GM18520 (cell line): Measurements from ENCODE around the gene LMTK3.
"Not testable (repeated sequence)": the region's sequence is repeated elsewhere in the genome, so short reads cannot be mapped to it uniquely, and the experiment has no call there.

ENCODE experiments used
- ATAC-seq: cut with Tn5 transposase; IDR thresholded peaks from one replicate; pipeline ENCODE4 v1.9.1; 2021; ENCODE audit not compliant: unreplicated experiment

Gene LMTK3

DNA sequence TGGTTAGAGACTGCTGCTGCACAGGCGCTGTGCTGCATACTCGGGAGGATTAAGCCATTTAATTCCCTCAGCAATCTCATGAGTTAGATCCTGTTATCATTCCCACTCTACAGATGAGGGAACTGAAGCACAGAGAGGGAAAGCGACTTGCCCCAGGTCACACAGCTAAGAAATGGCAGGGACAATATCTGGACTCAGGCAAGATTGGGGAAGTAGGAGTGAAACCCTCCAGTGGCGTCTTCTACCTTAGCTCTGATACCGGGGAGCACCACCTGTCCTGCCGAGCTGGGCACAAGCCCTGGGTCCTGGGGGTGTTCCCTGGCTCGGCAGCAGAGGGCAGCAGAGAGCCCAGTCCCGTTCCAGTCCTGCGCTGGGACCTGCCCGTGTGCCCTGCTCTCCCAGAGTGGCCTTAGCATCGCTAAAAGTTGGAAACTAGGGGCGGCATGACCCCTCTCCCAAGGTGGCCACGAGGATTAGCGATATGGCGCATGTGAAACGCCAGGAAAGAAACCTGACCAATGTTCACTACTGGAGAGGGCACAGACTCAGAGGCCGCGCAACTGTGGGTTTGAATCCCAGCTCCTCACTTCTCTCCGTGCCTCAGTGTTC is 21.9 kb downstream of the LMTK3 start:
- no peak for ATAC-seq

- not testable (repeated sequence) for ATAC-seq
Measured at GRCh38 chr19:48488478-48488877, 23.2 kb downstream of the LMTK3 start.

- ATAC-seq: no peak
Measured at GRCh38 chr19:48487948-48488347, 23.7 kb downstream of the LMTK3 start.

DNA sequence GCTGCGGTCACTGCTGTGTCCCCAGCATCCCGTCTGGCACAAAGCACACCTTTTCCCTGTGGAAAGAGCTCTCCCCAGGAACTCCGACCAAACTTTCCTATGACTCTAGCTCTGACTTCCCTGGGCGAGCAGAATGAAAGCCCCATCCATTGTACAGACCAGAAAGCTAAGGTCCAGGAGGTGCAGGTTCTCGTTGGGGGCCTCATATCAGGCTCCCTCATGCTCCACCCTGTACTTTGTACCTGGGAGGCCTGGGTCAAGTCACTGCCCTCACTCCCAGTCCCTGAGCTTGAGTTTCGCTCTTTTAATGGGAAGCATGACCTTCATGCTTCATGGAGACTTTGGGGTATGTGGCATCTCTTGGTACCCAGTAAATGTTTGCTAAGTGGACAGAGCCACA is 24.1 kb downstream of the LMTK3 start:
- no peak for ATAC-seq

DNA sequence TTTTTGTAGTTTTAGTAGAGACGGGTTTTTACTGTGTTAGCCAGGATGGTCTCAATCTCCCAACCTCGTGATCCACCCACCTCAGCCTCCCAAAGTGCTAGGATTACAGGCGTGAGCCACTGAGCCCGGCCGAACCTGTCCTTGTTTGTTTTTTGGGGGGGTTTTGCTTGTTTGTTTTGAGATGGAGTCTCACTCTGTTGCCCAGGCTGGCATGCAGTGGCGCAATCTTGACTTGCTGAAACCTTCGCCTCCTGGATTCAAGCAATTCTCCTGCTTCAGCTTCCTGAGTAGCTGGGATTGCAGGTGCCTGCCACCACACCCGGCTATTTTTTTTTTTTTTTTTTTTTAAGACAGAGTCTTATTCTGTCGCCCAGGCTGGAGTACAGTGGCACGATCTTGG is 24.9 kb downstream of the LMTK3 start:
- ATAC-seq: not testable (repeated sequence)

- no peak for ATAC-seq
Measured at GRCh38 chr19:48484931-48485612, 26.6 kb downstream of the LMTK3 start.

GRCh38 chr19:48484247-48484893 is 27.3 kb downstream of the LMTK3 start:
- no peak for ATAC-seq

DNA sequence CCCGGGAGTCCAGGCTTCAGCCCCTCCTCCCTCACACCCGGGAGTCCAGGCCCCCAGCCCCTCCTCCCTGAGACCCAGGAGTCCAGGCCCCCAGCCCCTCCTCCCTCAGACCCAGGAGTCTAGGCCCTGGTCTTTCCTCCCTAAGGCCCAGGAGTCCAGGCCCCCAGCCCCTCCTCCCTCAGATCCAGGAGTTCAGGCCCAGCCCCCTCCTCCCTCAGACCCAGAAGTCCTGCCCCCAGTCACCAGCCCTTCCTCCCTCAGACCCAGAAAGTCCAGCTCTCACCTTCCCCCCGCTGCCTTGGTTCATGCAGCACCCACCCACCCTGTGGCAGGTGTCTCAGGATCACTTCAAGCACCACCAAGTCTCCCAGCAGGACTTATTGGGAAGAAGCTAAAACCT is 28.3 kb downstream of the LMTK3 start:
- no peak for ATAC-seq

DNA sequence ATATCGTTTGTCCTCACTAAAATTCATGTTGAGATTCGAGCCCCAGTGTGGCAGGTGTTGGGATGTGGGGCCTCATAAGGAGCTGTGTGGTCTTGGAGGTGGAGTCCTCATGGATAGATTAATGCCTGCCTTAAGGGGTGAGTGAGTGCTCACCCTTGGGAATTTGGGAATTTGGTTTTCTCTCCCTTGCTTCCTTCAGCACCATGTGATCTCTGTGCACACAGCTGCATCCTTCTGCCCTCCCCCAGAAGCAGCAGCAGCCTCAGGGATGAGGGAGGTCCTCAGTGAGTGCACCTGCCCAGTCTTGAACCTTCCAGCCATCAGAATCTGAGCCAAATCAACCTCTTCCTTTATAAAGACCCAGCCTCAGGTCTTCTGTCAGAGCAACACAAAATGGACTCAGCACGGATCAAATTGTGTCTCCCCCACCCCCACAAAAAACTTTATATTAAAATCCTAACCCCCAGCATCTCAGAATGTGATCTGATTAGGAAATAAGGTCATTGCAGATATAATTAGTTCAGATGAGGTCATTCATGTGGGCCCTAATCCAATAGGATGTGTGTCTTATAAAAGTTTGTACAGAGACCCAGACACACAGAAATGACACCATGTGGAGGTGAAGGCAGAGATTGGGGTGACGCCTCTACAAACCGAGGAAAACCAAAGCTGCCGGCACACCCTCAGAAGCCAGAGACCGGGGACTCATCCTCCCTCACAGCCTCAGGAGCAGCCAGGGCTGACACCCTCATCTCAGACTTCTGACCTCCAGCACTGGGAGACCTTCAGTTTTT is 29.6 kb downstream of the LMTK3 start:
- ATAC-seq: no peak

DNA sequence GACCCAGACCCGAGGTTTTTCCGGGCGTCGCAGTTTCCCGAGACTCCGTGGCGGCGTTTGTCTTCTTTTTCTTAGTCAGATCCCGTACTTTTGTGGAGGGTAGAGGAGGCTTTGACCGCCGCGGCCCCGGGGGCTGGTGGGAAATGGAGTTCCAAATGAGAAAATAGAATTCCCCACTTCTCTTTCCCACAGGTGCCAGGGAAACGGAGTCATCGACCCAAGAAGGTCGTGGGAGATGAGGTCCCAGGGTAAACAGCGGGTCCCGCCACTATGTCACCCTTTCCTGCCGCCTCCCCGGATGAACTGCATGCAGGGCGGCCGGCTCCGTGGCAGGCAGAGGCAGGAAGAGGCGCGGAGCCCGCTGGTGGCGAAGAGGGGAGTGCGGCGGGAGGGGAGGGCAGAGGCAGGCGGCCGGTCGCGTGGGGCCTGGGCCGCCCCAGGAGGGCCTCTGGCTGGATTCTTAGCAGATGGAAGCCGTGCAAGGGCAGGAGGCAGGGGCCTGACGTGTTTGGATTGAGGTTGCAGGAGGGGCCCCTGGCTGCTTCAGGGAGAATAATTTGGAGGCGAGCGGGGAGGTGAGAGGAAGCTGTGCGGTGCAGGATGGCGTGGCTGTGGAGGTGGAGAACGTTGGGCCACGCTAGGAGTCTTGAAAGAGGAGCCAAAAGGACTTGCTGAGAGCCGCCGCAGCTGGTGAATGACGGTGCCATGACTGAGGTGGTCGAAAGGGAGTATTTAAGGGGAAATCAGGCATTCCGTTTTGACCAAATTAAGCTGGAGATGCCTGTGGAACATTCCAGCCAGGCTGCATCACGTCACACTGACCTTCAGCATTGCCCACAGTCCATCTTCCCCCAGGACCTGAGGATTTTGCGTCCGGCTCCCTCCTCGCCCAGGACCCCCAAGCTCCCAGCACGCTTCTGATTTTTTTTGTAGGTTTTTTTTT is 30.8 kb downstream of the LMTK3 start:
- ATAC-seq: no peak

DNA sequence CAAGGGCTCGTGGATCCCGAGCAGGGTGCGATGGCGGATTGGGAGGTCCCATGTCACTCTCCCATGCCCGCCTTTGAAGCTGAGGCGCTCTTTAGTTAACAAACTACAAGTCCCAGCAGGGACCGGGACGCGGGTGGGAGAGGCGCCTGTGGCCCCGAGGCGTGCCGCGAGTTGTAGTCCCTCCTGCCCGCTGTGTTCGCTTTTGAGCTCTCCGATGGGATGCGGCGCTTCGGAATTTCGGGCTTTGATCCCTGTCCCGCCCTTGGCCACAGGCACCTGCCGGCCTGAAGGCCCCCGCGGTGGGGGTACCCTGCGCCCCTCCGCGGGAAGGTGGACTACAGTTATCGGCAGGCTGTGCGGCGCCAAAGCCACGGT is 31.5 kb downstream of the LMTK3 start:
- ATAC-seq: no peak

- no peak for ATAC-seq
Measured at GRCh38 chr19:48479686-48480085, 31.9 kb downstream of the LMTK3 start.

DNA sequence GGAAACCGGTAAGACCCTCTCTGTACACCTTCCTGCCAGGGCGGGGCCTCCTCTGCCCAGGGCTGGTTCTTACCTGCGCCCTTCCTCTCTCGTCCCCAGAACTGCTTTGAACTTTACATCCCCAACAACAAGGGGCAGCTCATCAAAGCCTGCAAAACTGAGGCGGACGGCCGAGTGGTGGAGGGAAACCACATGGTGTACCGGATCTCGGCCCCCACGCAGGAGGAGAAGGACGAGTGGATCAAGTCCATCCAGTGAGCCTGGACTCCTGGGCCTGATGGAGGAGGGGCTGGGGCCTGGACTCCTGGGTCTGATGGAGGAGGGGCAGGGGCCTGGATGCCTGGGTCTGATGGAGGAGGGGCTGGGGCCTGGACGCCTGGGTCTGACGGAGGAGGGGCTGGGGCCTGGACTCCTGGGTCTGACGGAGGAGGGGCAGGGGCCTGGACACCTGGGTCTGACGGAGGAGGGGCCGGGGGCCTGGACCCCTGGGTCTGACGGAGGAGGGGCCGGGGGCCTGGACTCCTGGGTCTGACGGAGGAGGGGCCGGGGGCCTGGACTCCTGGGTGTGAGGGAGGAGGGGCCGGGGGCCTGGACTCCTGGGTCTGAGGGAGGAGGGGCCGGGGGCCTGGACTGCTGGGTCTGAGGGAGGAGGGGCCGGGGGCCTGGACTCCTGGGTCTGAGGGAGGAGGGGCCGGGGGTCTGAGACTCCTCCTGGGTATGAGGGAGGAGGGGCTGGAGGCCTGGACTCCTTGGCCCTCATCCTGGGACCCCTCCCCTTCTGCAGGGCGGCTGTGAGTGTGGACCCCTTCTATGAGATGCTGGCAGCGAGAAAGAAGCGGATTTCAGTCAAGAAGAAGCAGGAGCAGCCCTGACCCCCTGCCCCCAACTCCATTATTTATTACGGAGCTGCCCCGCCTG is 33.0 kb downstream of the LMTK3 start:
- no peak for ATAC-seq

- ATAC-seq: no peak
Measured at GRCh38 chr19:48477698-48478338, 33.8 kb downstream of the LMTK3 start.

- ATAC-seq: no peak
Measured at GRCh38 chr19:48477067-48477685, 34.5 kb downstream of the LMTK3 start.

DNA sequence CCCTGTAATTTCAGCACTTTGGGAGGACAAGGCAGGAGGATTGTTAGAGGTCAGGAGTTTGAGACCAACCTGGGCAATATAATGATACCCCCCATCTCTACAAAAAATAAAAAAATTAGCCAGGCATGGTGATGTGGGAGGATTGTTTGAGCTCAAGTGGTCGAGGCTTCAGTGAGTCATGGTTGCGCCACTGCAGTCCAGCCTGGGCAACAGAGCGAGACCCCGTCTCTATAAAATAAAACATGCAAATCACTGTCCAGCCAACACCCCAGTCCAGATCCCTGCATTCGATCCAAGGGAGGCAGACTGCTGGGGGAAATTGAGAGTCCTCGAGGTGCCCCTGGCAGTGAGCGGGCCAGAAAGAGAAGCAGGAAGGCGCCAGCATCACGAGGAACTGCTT is 35.5 kb downstream of the LMTK3 start:
- no peak for ATAC-seq

- ATAC-seq: no peak
Measured at GRCh38 chr19:48475369-48476068, 36.1 kb downstream of the LMTK3 start.

GRCh38 chr19:48474084-48474592 is 37.5 kb downstream of the LMTK3 start:
- no peak for ATAC-seq
